DLD1 (cell line): ENCODE results near the gene SIRPG.
"Not testable (repeated sequence)": the region's sequence is repeated elsewhere in the genome, so short reads cannot be mapped to it uniquely, and the experiment has no call there.

Experiments
- in situ Hi-C: cut with HindIII; loops from 2 replicates; pipeline ENCODE4 v1.10.0; 2017; ENCODE audit warnings: low sequenced_read_pairs

The SIRPG gene

DNA sequence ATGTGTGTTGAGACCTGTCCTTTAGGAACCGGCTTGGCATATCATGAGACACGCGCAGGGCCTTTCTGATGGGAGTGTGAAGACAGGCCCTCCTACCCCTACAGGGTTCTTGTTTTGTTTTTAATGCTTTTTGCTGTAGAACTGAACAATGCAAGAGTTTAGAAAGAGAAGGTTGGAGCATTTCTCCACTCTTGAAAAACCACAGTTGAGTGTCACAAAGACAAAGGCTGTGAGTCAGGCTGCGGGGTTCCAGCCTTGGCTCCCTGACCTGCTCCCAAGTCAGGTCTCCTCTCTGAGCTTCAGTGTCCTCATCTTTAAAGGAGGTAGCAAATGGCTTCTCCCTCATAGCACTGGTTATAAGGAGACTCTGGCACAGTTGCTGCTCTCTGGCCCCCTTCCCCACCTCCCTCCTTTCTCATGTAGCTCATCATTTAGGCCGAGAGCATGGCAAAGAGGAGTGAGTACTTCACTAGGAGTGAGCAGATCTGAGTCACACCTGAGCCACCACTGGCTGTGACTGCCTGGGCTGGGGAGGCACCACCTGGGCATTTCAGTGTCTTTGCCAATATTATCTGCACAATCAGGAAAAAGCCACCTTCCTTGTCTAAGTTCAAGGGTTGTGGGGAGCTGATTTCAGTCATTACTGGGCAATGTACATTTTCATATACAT, 48.8 kb downstream of the SIRPG start:
- in situ Hi-C loops, result not testable (repeated sequence)

DNA sequence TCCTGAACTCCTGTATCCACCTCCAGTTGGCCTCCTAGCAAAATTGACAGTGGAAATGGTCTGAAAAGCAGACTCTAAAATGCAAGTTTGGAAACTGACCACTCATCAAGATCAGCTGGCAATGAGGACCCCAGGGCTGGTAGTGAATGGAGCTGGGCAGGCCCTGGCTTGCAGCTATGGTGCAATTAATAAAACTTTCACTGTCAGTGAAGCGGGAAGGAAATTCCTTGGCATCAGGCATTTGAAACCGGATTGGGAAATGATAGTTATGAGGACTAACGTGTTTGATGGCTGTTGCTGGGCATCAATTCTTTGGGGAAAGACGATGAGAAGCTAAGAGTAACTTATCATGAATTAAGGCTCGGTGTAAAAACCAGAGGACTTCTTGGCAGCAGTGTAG, 56.8 kb downstream of the SIRPG start:
- in situ Hi-C loops, result no loop called here

DNA sequence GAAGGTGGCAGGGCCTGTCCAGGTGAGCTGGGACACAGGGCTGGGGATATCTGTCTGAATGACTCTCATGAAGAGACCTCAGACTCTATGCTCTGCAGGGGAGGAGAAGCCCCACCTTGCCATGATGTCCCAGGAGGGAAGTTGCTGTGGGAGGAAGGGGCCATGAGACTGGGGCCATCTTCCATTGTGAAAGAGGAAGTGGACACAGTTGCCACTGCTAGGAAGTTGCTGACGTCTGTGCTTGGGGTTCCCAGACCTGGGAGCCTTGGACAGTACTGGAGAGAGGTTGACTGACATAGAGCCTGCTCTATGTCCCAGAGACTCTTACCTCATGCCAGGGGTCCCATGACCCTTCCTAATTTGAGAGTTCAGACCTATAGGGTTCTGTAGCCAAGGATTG, 62.2 kb downstream of the SIRPG start:
- in situ Hi-C loops, result no loop called here

DNA sequence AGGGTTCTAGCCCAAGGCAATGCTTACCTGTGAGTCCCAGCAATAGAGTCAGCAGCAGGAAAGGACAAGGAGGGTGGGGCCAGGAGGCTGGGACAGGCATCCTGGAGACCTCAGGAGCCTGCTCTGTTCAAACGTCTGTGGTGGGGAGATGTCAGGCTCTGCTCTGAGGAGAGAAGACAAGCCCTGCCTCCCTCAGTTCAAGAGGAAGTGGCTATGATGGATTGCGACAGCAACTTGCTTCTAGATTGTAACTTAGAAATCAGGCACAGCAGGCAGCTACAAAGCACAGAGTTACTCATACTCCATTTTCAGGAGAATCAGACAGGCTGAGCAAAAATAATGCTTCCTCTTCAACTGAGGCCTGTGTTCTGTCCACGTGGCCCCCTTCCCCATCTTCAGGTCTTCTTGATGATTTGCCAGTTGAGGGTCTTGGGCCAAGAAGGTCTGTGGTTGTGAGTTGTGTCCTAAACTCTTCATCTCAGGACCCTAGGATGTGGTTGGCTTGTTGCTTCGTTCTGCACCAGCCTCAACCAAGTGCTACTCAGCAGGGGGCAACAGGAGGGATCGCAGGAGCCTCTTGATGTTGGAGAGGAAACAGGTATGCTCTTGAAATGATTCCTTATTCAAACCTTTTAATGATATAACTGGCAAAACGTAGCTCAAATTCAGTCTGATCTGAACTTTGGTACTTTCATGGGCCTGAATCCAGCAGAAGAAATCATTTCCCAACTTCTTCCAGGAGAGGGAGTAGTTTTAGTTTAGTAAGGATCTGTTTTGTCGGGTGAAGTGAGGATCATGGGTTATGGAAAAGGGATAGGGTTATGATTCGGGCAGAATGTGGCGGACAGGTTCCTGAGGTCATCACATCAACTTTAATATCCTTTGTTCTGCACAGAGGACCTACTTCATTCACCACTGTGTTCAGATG, 68.8 kb downstream of the SIRPG start:
- in situ Hi-C loops, result no loop called here

DNA sequence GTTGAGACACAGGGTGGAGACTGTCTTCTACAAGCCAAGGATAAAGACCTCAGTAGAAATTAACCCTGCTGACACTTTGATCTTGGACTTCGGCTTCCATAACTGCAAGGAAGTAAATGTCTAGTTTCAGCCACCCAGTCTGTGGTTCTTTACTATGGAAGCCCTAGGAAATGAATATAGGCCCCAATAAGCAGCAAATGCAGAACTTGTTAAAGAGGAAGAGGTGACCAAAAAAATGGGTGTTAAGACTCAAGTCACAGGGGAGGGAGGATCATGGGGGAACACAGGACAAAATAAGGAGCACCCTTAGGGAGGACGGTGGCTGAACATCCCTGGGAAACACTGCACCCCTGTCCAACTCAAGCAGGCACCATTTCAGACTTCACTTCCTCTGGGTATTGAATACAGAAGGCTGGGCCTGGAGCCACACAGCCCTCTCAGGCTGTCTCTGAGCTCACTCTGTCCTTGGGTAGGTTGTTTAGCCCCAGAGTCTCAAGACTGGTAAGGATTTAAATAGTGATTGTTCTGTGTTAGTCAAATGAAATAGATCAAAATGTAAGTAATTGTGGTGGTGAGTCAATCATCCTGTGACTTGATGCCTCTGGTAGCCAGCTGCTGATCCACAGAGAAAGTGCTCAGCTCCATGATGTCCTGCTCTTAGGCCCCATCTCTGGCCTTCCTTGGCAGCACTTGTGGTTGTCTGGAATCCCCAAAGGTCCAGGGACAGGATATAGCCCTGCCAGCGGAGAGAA, 69.6 kb downstream of the SIRPG start:
- in situ Hi-C loops, result no loop called here

DNA sequence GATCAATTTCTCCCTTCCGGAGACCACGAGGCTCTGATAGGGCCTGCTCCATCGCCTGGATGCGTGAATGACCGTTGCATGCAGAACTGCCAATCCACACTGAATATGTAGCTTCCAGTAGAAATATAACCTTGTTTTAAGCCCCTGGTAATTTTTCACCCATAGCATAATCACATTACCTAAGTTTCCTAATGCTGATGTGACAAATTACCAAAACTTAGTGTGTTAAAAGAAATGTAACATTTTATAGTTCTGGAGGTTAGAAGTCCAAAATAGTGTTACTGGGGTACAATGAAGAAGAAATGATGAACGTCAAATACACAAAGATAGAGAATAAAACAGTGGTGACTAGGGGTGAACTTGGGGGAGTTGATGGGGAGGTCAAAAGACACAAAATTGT, 78.1 kb downstream of the SIRPG start:
- in situ Hi-C loops, result no loop called here
